GM21576 (cell line): ENCODE measurements around the gene TCF7.

Experiments
- ATAC-seq: cut with Tn5 transposase; IDR thresholded peaks from one replicate; pipeline ENCODE4 v1.9.1; 2021; ENCODE audit warnings: mild to moderate bottlenecking, moderate library complexity; ENCODE audit not compliant: unreplicated experiment

TCF7 gene

DNA sequence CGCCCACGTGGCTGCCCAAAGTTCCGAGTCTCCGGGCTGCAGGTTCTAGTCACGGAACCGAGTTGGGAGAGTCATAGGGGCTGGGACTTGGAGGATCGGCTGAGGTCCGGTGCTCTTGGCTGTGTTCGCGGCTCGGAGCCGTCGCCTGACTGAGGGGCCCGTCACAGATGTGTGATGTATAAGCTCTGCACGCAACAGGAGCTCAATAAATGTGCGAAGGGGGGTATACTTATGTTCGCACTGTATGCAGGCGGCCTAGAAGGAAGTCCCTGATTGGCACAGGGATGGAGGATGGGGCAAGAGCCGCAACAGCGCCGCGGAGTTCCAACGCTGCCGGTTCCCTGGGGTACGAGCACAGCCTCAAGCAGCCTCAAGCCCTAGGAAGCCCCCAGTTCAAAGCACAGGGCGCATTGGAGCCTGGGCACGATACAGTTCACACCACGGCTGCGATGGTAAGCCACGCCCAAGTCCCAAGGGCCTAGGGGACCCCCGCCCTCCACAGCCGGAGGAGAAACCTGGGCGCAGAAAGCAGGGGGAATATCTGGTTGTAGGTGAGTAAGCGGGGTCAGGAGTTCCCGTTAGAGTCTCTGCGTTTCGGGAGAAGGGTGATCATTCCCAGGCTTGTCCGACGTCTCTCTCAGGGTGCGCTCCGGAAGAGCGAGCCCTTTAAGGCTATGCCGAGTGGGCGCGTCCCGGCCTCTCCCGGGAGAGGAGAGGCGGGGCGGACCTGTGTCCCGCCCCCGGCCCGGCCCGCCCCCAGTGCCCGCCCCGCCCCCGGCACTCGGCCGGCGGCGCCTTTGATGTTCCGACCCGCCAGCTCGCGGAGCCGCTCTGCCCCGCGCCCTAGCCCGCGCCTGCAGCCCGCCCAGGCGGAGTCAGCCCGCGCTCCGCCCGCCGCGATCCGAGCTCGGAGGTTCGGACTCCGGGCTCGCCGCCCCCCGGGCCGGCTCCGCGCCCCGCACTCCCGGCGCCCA is at the start of gene TCF7:
Gene TCF7, plus strand, starts transcription at position 780 of the 974 bp plus-strand sequence. CDS start 226 bp downstream, outside the sequence.
- ATAC-seq: peak; percentile 85

- no peak for ATAC-seq
Measured at GRCh38 chr5:134069553-134069952, 44.9 kb upstream of the TCF7 start.

- ATAC-seq: no peak
Measured at GRCh38 chr5:134070725-134071613, 43.5 kb upstream of the TCF7 start.

DNA sequence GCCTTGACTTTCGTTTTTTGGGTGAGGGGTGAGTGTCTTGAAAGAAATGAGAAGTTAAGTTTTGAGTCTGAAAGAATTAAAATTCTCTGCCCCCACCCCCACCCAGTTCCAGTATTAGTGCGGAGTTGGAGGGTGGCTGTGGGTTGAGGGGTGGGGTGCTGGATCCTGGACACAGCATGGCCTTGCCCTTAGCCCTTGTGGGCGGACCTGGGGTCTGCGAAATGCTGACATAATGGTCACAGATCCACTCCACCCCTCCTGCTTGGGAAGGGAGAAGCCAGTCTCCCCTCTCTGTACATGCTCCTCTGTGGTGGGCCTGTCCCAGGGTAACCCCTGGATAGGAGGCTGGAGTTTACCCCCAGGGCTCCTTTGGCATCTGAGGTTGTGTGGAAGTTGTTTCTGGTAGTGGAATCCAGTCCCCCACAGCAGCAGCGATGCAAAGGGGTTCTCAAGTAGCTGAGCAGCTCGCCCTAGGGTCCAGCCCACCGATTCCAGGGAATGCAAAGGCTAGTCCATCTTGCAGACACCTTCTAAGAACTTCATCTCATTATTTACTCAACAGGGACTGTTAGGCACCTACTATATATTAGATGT is 42.8 kb upstream of the TCF7 start:
- no peak for ATAC-seq

GRCh38 chr5:134072471-134073210 is 41.8 kb upstream of the TCF7 start:
- no peak for ATAC-seq

DNA sequence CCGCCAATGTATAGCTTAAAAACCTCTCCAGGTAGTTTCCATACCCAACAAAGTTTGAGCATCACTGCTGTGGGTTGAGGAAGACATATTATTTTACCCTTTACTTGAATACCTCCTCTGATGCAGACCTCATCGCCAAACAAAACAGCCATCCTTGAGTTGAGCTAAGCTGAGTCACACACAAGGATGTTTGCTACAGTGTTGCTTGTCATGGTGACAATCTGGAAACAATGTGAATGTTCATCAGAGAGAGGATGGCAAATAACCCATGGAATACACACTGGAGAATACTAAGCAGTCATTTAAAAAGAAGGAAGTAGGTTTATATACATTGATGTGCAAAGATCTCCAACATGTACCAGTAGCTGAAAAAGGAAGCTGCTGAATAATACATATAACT is 41.1 kb upstream of the TCF7 start:
- ATAC-seq: no peak

DNA sequence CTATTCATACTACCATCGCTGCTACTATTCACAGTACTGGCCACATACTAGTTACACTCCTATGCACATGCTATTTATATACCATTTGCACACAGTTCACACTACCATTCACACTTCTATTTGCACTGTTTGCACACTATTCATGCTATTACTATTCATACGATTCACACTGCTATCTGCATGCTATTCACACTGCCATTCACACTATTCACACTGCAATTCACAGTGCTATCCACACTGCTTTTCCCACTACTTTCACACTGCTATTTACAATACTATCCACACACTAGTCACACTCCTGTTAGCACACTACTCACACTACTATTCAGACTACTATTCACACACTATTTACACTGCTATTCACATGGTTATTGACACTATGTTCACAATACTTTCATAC is 39.4 kb upstream of the TCF7 start:
- ATAC-seq: no peak

DNA sequence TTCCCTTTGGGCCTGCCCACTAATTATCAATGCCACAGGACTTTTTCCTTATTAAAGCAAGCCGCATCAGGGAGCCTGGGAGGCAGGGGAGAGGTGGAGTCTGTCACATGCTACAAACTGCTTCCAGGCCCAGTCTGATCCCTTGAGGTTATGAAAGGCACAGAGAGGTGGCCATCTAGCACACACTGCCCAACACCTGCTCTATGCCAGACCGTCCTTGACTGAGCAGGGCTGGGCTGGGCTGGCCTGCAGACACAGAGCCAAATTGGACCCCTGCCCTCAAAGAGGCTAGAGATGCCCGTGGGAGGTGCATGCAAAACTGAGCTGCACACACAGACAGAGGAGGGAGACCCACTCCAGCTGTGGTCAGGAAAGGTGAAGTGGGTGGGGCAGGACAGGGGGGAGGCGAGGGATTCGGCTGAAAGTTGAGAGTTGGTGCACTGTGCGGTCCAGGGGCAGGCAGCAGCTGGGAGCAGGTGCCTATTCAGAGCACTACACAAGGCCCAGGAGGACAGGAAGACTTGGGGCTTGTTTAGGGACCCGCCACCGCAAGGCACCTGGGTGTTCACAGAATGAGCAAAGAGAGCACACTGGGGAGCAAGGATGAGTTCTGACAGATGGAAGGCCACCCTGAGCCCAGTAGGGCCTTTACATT is 36.4 kb upstream of the TCF7 start:
- no peak for ATAC-seq

GRCh38 chr5:134079748-134080581 is 34.5 kb upstream of the TCF7 start:
- no peak for ATAC-seq

- no peak for ATAC-seq
Measured at GRCh38 chr5:134082264-134082992, 32.1 kb upstream of the TCF7 start.

- ATAC-seq: no peak
Measured at GRCh38 chr5:134083517-134083916, 31.0 kb upstream of the TCF7 start.

GRCh38 chr5:134084022-134084565 is 30.4 kb upstream of the TCF7 start:
- ATAC-seq: no peak

DNA sequence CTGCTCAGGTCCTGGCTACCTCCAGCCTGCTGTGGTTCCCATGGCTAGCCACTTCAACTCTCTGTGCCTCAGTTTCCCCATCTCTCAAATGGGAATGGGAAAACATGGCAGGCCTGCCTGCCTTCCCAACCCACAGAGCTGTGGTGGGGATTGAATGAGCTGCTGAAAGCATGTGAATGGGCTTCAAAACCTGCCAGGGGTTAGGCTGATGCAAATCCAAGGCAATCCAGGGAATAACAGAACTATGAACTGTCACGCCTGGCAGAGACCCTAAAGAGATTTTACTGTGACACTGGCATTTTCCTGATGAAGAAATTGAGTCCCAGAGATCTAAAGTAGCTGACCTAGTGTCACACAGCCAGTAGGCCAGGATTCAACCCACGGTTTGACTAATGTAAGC is 29.9 kb upstream of the TCF7 start:
- ATAC-seq: no peak

GRCh38 chr5:134085411-134085810 is 29.1 kb upstream of the TCF7 start:
- ATAC-seq: no peak

- no peak for ATAC-seq
Measured at GRCh38 chr5:134086225-134086942, 28.1 kb upstream of the TCF7 start.

DNA sequence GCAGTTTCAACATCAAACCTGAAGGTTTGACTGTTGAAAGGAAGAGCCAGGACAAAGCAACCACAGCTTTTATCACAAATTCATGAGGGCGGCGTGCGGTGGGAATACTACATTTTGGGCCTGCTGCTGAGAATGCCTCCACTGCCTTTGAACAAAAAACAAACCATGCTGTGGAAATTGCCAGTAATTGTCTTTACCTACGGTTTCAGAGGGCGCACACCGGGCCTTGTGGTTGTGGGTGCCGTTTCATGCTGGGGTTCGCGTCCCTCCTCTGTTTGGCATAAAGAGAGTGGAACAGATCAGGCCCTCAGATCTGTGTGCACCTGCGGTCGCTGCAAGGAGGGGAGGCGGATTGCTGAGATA is 27.6 kb upstream of the TCF7 start:
- ATAC-seq: no peak

DNA sequence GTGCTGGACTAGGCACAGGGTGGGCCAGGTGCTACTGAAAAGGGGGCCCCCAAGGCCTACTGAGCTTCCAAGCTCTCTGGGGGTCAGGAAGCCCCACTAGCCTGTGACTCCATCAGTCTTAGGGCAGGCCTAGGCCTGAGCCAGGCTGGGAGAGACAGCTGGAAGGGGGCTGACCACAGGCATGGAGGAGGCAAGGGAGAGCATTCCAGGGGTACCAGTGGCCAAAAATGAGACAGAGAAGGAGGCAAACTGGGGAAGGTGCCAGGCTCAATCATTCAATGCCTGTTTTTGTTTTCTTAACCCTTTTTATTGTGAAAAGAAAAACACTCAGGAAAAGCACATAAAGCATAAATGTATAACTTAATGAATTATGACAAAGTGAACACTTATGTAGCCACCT is 26.2 kb upstream of the TCF7 start:
- ATAC-seq: no peak
